Endodermal cell (in vitro differentiated cells): ENCODE measurements around the gene AGR2. TPM values are rescaled to one million over a fixed set of nuclear protein-coding genes. Genes with fewer than 3 reads are reported as not detected.
A peak's percentile ranks its signal among the peaks of the same experiment; 100 is the strongest.

Source experiments
- DNase-seq: peaks from one replicate; pipeline ENCODE4 v3.0.0-alpha.2; 2017
- H3K27ac ChIP-seq: 2 replicates; pipeline ENCODE4 v1.5.1; 2013; ENCODE audit warnings: mild to moderate bottlenecking, low read depth, low read length, moderate library complexity
- H3K27me3 ChIP-seq: 2 replicates; pipeline ENCODE4 v1.6.1; 2013; ENCODE audit warnings: mild to moderate bottlenecking, low read length, moderate library complexity; ENCODE audit not compliant: insufficient read depth, control insufficient read depth, poor library complexity, severe bottlenecking
- H3K36me3 ChIP-seq: 2 replicates; pipeline ENCODE4 v1.7.0; 2013; ENCODE audit warnings: mild to moderate bottlenecking, low read length, moderate library complexity; ENCODE audit not compliant: control insufficient read depth, insufficient read depth
- H3K4me1 ChIP-seq: one replicate; pipeline ENCODE4 v1.7.0; 2013; ENCODE audit warnings: low read length; ENCODE audit not compliant: control insufficient read depth, insufficient read depth
- H3K4me3 ChIP-seq: 2 replicates; pipeline ENCODE4 v1.5.1; 2013; ENCODE audit warnings: mild to moderate bottlenecking, low read length, moderate library complexity
- H3K9ac ChIP-seq: 2 replicates; pipeline ENCODE4 v1.6.1; 2013; ENCODE audit warnings: mild to moderate bottlenecking, low read length, moderate library complexity; ENCODE audit not compliant: poor library complexity, severe bottlenecking; ENCODE audit errors: extremely low read depth
- H3K9me3 ChIP-seq: 2 replicates; pipeline ENCODE4 v1.6.1; 2013; ENCODE audit warnings: mild to moderate bottlenecking, low read length, moderate library complexity; ENCODE audit not compliant: control insufficient read depth
- H3K27ac Mint-ChIP-seq: 2 replicates; pipeline ENCODE4 v1.8.0; 2020; ENCODE audit warnings: mixed read lengths
- H3K27me3 Mint-ChIP-seq: 2 replicates; pipeline ENCODE4 v1.8.0; 2021; ENCODE audit warnings: mild to moderate bottlenecking, mixed read lengths; ENCODE audit not compliant: insufficient read depth
- H3K36me3 Mint-ChIP-seq: 2 replicates; pipeline ENCODE4 v1.8.0; 2020; ENCODE audit warnings: low read depth, mixed read lengths
- H3K4me1 Mint-ChIP-seq: 2 replicates; pipeline ENCODE4 v1.8.0; 2020; ENCODE audit warnings: mixed read lengths
- H3K4me3 Mint-ChIP-seq: 2 replicates; pipeline ENCODE4 v1.8.0; 2020; ENCODE audit warnings: mild to moderate bottlenecking, moderate library complexity, mixed read lengths
- H3K9me3 Mint-ChIP-seq: 2 replicates; pipeline ENCODE4 v1.8.0; 2020; ENCODE audit warnings: mild to moderate bottlenecking, mixed read lengths
- CTCF ChIP-seq: fragments of 200-600 bp; sonication (generic); conservative IDR thresholded peaks from 2 replicates; pipeline ENCODE4 v1.5.0; 2021; ENCODE audit warnings: antibody characterized with exemption, mild to moderate bottlenecking
- WGBS, 2 experiments: methylation state at CpG; one replicate each; pipeline versions ENCODE4 v1.1.5 to v1.1.7; 2013; ENCODE audit warnings: missing lambda C conversion rate in 2 of 2, mixed read lengths in 1 of 2; ENCODE audit not compliant: insufficient coverage in 1 of 2, insufficient read length in 1 of 2; 5-methylcytosine and 5-hydroxymethylcytosine counted together
- total RNA-seq, 2 donors: library from RNA; stranded (reverse); fragmentation: NEBNext Ultra II Directional in 1 of 2; extraction: Animal tissue kit (Norgen Biotek cat#: 25700) in 1 of 2; gene quantifications; 2 replicates in 1 of 2; 3 replicates in 1 of 2; pipeline ENCODE4 v1.2.1, GENCODE V29; 2021

AGR2 gene
- total RNA-seq, 2 donors from 2014 or later = not detected

- Mint-ChIP-seq H3K4me3 (no peak overlapping the region), H3K4me1 (peaks cover 3% of the 10 kb centered on the region), H3K27me3 (no peaks in the 10 kb centered on the region), H3K36me3 (no peaks in the 10 kb centered on the region), H3K27ac (no peak overlapping the region), H3K9me3 (no peaks in the 10 kb centered on the region)
- no peaks in the 10 kb centered on the region for H3K9me3 ChIP-seq
- H3K36me3 ChIP-seq = no peaks in the 10 kb centered on the region
- TF ChIP-seq CTCF = peak; percentile 76
- no peak overlapping the region for H3K9ac ChIP-seq
- no peak for DNase-seq
- H3K27me3 ChIP-seq = no peaks in the 10 kb centered on the region
- H3K4me3 ChIP-seq = no peak overlapping the region
- no peak overlapping the region for H3K27ac ChIP-seq
- H3K4me1 ChIP-seq = no peaks in the 10 kb centered on the region
Observed at GRCh38 chr7:16801111-16801542, 3.7 kb downstream of the AGR2 start.

- Histone ChIP-seq H3K27me3 (no peaks in the 10 kb centered on the region), H3K9ac (no peak overlapping the region), H3K9me3 (no peaks in the 10 kb centered on the region), H3K4me1 (no peaks in the 10 kb centered on the region), H3K27ac (no peak overlapping the region), H3K36me3 (no peaks in the 10 kb centered on the region), H3K4me3 (no peak overlapping the region)
- H3K27me3 Mint-ChIP-seq = no peaks in the 10 kb centered on the region
- DNase-seq = no peak
- no peak for TF ChIP-seq CTCF
- WGBS, 2 experiments = 77 to 80% methylated on average over 5 to 6 of the region's 6 CpGs
- peaks cover 2% of the 10 kb centered on the region for H3K9me3 Mint-ChIP-seq
- H3K27ac Mint-ChIP-seq = no peak overlapping the region
- H3K36me3 Mint-ChIP-seq = peaks cover 2% of the 10 kb centered on the region
- H3K4me1 Mint-ChIP-seq = no peaks in the 10 kb centered on the region
- H3K4me3 Mint-ChIP-seq = no peak overlapping the region
Observed at GRCh38 chr7:16795624-16796023, 9.2 kb downstream of the AGR2 start.

- H3K27me3 ChIP-seq = no peaks in the 10 kb centered on the region
- no peaks in the 10 kb centered on the region for H3K4me1 Mint-ChIP-seq
- H3K27me3 Mint-ChIP-seq = no peaks in the 10 kb centered on the region
- peaks cover 2% of the 10 kb centered on the region for H3K9me3 Mint-ChIP-seq
- H3K36me3 Mint-ChIP-seq = peaks cover 2% of the 10 kb centered on the region
- no peak overlapping the region for H3K4me3 ChIP-seq
- no peak for DNase-seq
- H3K4me1 ChIP-seq = no peaks in the 10 kb centered on the region
- 96 to 98% methylated on average over 2 to 3 of the region's 3 CpGs for WGBS, 2 experiments
- H3K27ac Mint-ChIP-seq = no peak overlapping the region
- H3K9ac ChIP-seq = no peak overlapping the region
- H3K27ac ChIP-seq = no peak overlapping the region
- no peaks in the 10 kb centered on the region for H3K9me3 ChIP-seq
- H3K36me3 ChIP-seq = no peaks in the 10 kb centered on the region
- no peak for TF ChIP-seq CTCF
- no peak overlapping the region for H3K4me3 Mint-ChIP-seq
Observed at GRCh38 chr7:16794986-16795385, 9.8 kb downstream of the AGR2 start.
